CD14-positive monocyte (primary cell): ENCODE measurements around the gene DGKI. TPM values are rescaled to one million over a fixed set of nuclear protein-coding genes. Genes with fewer than 3 reads are reported as not detected.

Source experiments
- DNase-seq, 3 donors: peaks; one replicate each; pipeline ENCODE4 v3.0.0-alpha.2; 2011 to 2022
- H2AFZ ChIP-seq: 2 replicates; pipeline ENCODE4 v1.6.0; 2012; ENCODE audit warnings: mild to moderate bottlenecking, low read depth, low read length, inconsistent platforms; ENCODE audit not compliant: insufficient read depth, poor library complexity, severe bottlenecking
- H3K27ac ChIP-seq, 2 donors: 1 replicate in 1 of 2; 2 replicates in 1 of 2; pipeline ENCODE4 v1.5.1; 2012 to 2013; ENCODE audit warnings: low read length in 2 of 2, control low read depth in 1 of 2, inconsistent platforms in 1 of 2, low read depth in 1 of 2, mild to moderate bottlenecking in 1 of 2
- H3K27me3 ChIP-seq, 2 donors: one replicate each; pipeline versions ENCODE4 v1.6.0 to v1.6.1; 2011 to 2013; ENCODE audit warnings: low read length in 2 of 2; ENCODE audit not compliant: control insufficient read depth in 2 of 2, insufficient read depth in 2 of 2
- H3K36me3 ChIP-seq, 2 donors: replicated peaks in 1 of 2; 1 replicate in 1 of 2; 2 replicates in 1 of 2; pipeline versions ENCODE4 v1.5.1 to v1.6.1; 2012 to 2013; ENCODE audit warnings: low read length in 2 of 2, control low read depth in 1 of 2, inconsistent platforms in 1 of 2, mild to moderate bottlenecking in 1 of 2; ENCODE audit not compliant: insufficient read depth in 2 of 2, control insufficient read depth in 1 of 2
- H3K4me1 ChIP-seq, 2 donors: 1 replicate in 1 of 2; 2 replicates in 1 of 2; pipeline versions ENCODE4 v1.5.1 to v1.6.1; 2012 to 2013; ENCODE audit warnings: low read length in 2 of 2, control low read depth in 1 of 2, inconsistent platforms in 1 of 2, mild to moderate bottlenecking in 1 of 2, moderate library complexity in 1 of 2; ENCODE audit not compliant: insufficient read depth in 2 of 2, control insufficient read depth in 1 of 2
- H3K4me2 ChIP-seq: replicated peaks from 2 replicates; pipeline ENCODE3; 2012; ENCODE audit warnings: low read length, moderate library complexity, mild to moderate bottlenecking; ENCODE audit not compliant: poor library complexity, severe bottlenecking; ENCODE audit errors: extremely low read depth
- H3K4me3 ChIP-seq, 3 experiments: fragments of 200-600 bp in 1 of 3; sonication (generic) in 1 of 3; replicated peaks in 1 of 3; 1 replicate in 2 of 3; 2 replicates in 1 of 3; pipeline ENCODE4 v1.5.1; 2011 to 2013; ENCODE audit warnings: low read length in 3 of 3, mild to moderate bottlenecking in 3 of 3, control low read depth in 2 of 3, low read depth in 2 of 3, inconsistent platforms in 1 of 3, moderate library complexity in 1 of 3
- H3K79me2 ChIP-seq: 2 replicates; pipeline ENCODE4 v1.6.0; 2012; ENCODE audit warnings: mild to moderate bottlenecking, control low read depth, inconsistent platforms, low read length, moderate library complexity; ENCODE audit not compliant: insufficient read depth
- H3K9ac ChIP-seq: 2 replicates; pipeline ENCODE4 v1.6.0; 2017; ENCODE audit warnings: low read length, mild to moderate bottlenecking; ENCODE audit not compliant: insufficient read depth, poor library complexity, severe bottlenecking
- H3K9me3 ChIP-seq, 2 donors: replicated peaks in 1 of 2; 1 replicate in 1 of 2; 2 replicates in 1 of 2; pipeline versions ENCODE4 v1.5.1 to v1.6.1; 2012 to 2013; ENCODE audit warnings: low read length in 2 of 2, control low read depth in 1 of 2; ENCODE audit not compliant: control insufficient read depth in 1 of 2, insufficient read depth in 1 of 2
- H4K20me1 ChIP-seq: 2 replicates; pipeline ENCODE4 v1.6.0; 2012; ENCODE audit warnings: mild to moderate bottlenecking, low read length, control low read depth, moderate library complexity; ENCODE audit not compliant: insufficient read depth
- H3K27ac Mint-ChIP-seq, 7 donors: one replicate each; pipeline ENCODE4 v1.8.0; 2020; ENCODE audit warnings: mild to moderate bottlenecking in 7 of 7, mixed read lengths in 7 of 7, moderate library complexity in 6 of 7, inconsistent platforms in 2 of 7
- H3K27me3 Mint-ChIP-seq, 3 donors: one replicate each; pipeline ENCODE4 v1.8.0; 2021 to 2022; ENCODE audit warnings: low read depth in 3 of 3, mild to moderate bottlenecking in 3 of 3, mixed read lengths in 3 of 3, moderate library complexity in 3 of 3, inconsistent platforms in 1 of 3
- H3K36me3 Mint-ChIP-seq, 2 donors: one replicate each; pipeline ENCODE4 v1.8.0; 2020; ENCODE audit warnings: mixed read lengths in 2 of 2, inconsistent platforms in 1 of 2, mild to moderate bottlenecking in 1 of 2
- H3K4me1 Mint-ChIP-seq: one replicate; pipeline ENCODE4 v1.8.0; 2020; ENCODE audit warnings: mild to moderate bottlenecking, mixed read lengths
- H3K4me3 Mint-ChIP-seq, 2 donors: one replicate each; pipeline ENCODE4 v1.8.0; 2020; ENCODE audit warnings: mild to moderate bottlenecking in 2 of 2, mixed read lengths in 2 of 2, moderate library complexity in 1 of 2
- H3K9me3 Mint-ChIP-seq, 7 donors: one replicate each; pipeline ENCODE4 v1.8.0; 2020 to 2022; ENCODE audit warnings: mixed read lengths in 7 of 7, mild to moderate bottlenecking in 6 of 7, moderate library complexity in 6 of 7, inconsistent platforms in 2 of 7
- CTCF ChIP-seq: fragments of 200-600 bp; IDR thresholded peaks from one replicate; pipeline ENCODE4 v1.8.0; 2022; ENCODE audit warnings: antibody characterized with exemption, mild to moderate bottlenecking
- WGBS: methylation state at CpG from one replicate; pipeline ENCODE4 v1.1.5; 2013; ENCODE audit warnings: missing lambda C conversion rate; ENCODE audit not compliant: insufficient coverage; 5-methylcytosine and 5-hydroxymethylcytosine counted together
- intact Hi-C, 2 donors: fragments of 100-400 bp; cut with micrococcal nuclease; formaldehyde crosslinking; loops; one replicate each; pipeline versions ENCODE4 v1.15.0 to v1.15.1; 2023
- polyA plus RNA-seq, 3 donors: library from polyadenylated mRNA; depleted of rRNA in 1 of 3; unstranded in 2 of 3; stranded (reverse) in 1 of 3; fragments of 300-500 nt in 2 of 3; fragments of >200 nt in 1 of 3; fragmentation: Illumina TruSeq in 2 of 3; gene quantifications; 1 replicate in 2 of 3; 2 replicates in 1 of 3; pipeline ENCODE4 v1.2.3, GENCODE V29; 2012 to 2021

DGKI gene
- polyA plus RNA-seq, 3 donors: not detected

GRCh38 chr7:137668404-137668803 lies 178.4 kb downstream of the DGKI start:
- 100% methylated on average over 1 of the region's 2 CpGs for WGBS
- DNase-seq: no peak
- Histone ChIP-seq H3K9me3 (no peaks in the 10 kb centered on the region), H3K27ac (no peak overlapping the region), H3K4me1 (no peaks in the 10 kb centered on the region), H2AFZ (no peak overlapping the region), H3K27me3 (peaks cover 0 to 3% of the 10 kb centered on the region in 2 donors), H3K9ac (no peak overlapping the region), H3K4me2 (no peak overlapping the region), H3K4me3 (no peak overlapping the region), H3K79me2 (no peaks in the 10 kb centered on the region), H3K36me3 (no peaks in the 10 kb centered on the region), H4K20me1 (no peaks in the 10 kb centered on the region)
- H3K27me3 Mint-ChIP-seq: peaks cover 6 to 13% (median 10%) of the 10 kb centered on the region in 3 donors
- no peak overlapping the region for H3K4me3 Mint-ChIP-seq
- H3K9me3 Mint-ChIP-seq: peaks cover 0 to 2% (median 0%) of the 10 kb centered on the region in 7 donors
- no peaks in the 10 kb centered on the region for H3K36me3 Mint-ChIP-seq
- H3K4me1 Mint-ChIP-seq: no peaks in the 10 kb centered on the region
- intact Hi-C loops: loop anchor here in 1 of 2 donors (10.0 kb wide), 1 partner anchor 226 kb away; no protein-coding TSS in a partner anchor
- no peak overlapping the region for H3K27ac Mint-ChIP-seq
- no peak for TF ChIP-seq CTCF

- intact Hi-C loops: loop anchor here in 1 of 2 donors (10.0 kb wide), 1 partner anchor 227 kb away; no protein-coding TSS in a partner anchor
- H3K27me3 Mint-ChIP-seq: peaks cover 6 to 15% (median 13%) of the 10 kb centered on the region in 3 donors
- no peaks in the 10 kb centered on the region for H3K4me1 Mint-ChIP-seq
These were observed 179.0 kb downstream of the DGKI start for GRCh38 chr7:137667633-137668387.

More at GRCh38 chr7:137667633-137668387, 179.0 kb downstream of the DGKI start:
- Histone ChIP-seq H3K9me3 (no peaks in the 10 kb centered on the region), H3K27ac (no peak overlapping the region), H3K4me2 (no peak overlapping the region), H3K79me2 (no peaks in the 10 kb centered on the region), H4K20me1 (no peaks in the 10 kb centered on the region), H2AFZ (no peak overlapping the region), H3K4me1 (no peaks in the 10 kb centered on the region), H3K9ac (no peak overlapping the region), H3K27me3 (peaks cover 0 to 3% of the 10 kb centered on the region in 2 donors), H3K4me3 (no peak overlapping the region), H3K36me3 (no peaks in the 10 kb centered on the region)
- no peaks in the 10 kb centered on the region for H3K36me3 Mint-ChIP-seq
- 84% methylated on average over 2 of the region's 5 CpGs for WGBS
- H3K9me3 Mint-ChIP-seq: peaks cover 0 to under 1% (median 0%) of the 10 kb centered on the region in 7 donors
- no peak for DNase-seq
- no peak overlapping the region for H3K4me3 Mint-ChIP-seq
- TF ChIP-seq CTCF: no peak
- H3K27ac Mint-ChIP-seq: no peak overlapping the region
